Measurements from ENCODE around the gene IRF2BPL.
A peak's percentile ranks its signal among the peaks of the same experiment; 100 is the strongest.

The IRF2BPL gene

DNA sequence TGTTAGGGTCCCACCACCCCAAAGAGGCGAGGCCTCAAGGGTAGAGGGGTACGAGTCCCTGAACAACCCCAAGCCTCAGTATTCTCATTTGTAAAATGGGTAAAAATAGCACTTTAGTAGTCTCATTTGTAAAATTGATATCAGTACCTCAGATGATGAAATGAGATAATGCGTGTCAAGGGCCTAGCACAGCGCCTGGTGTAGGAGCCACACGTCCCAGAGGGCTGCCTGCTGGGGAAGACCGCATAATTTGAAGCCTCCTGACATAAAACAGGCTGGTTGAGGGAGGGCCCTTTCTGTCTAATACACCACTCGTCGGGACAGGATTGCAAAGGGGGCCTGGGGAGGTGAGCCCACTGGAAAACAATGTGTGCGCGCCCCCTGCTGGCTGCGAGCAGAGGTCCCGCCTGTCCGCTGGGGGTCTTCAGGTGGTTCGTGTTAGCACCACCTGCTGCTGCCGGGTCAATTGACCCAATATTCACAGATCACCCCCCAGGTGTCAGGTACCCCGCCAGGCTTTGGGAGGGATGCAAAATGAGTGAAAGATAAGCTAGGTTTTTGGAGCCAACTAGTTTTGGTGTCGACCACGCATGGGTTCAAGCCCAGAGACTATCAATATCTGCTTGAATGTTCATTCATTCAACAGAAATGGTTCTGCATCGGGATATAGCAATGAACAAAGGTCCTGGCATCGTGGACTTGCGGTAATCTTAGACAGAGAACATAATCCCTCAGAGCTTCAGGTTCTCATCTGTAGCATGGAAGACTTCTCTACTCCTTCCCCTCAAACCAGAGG lies 24.7 kb upstream of the IRF2BPL start:
- DNase-seq (ENCODE audit: low read depth in 2 of 2): peak; percentile 77 to 80

- DNase-seq (ENCODE audit: low read depth in 2 of 2): no peak
Measured at GRCh38 chr14:77052281-77053044, 24.0 kb upstream of the IRF2BPL start.

DNA sequence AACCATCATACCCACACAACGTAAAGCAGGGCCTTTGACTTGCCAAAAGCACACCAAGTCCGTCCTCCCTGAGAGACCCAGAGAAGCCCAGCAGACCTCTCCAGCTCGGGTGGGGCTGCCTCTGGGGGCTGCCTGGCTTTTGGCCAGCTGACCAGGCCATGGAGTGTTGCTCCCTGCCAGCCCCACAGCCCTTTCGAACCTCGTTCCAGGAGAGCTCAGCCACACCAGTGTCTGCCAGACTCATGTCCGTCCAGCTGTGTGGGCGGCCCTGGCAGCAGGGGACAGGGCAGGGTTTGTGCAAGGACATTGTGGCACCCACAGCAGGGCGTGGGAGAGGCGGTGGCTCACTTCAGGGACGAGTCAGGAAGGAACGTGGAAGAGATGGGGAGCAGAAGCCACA lies 22.6 kb upstream of the IRF2BPL start:
- DNase-seq (ENCODE audit: low read depth in 2 of 2): no peak

- DNase-seq (ENCODE audit: low read depth in 2 of 2): no peak
Measured at GRCh38 chr14:77046721-77047120, 18.2 kb upstream of the IRF2BPL start.

DNA sequence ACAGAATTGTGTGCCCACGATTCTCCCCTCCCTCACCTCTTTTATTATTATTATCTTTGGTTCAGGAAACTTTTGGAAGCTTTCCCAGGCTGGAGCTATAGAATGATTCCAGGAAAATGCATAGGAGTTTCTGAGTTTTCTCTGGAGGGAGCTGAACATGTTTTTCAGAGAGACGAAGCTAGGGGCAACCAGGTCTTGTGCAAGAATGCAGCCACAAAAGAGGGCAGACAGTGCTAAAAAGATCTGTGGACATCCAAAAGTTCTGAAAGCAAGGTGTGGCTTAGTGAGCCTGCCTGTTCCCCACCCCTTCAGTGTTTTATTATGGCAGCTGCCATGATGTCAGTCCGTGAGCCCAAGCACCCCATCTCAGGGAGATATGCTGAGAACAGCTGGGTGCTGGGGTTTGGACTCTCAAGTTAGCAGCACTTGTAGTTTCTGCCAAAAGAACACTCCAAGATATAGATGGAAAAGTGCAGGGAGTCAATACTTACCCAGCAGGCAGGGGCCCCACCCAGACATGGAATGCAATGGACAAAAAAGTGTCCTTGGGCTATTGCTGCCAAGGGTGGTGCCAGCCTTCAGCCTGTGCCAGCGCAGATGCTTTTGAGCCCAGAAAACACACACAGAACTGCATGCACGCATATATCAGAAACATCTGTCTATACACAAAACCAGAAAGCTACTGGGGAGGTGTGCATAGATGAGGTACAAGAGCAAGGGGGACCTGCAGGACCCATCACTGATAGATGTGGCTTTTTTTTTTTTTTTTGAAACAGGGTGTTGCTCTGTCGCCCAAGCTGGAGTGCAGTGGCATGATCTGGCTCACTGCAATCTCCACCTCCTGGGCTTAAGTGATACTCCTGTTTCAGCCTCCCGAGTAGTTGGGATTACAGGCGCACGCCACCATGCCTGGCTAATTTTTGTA lies 17.0 kb upstream of the IRF2BPL start:
- no peak for DNase-seq (ENCODE audit: low read depth in 2 of 2)

- no peak for DNase-seq (ENCODE audit: low read depth in 2 of 2)
Measured at GRCh38 chr14:77044783-77045237, 16.3 kb upstream of the IRF2BPL start.

GRCh38 chr14:77043984-77044485 lies 15.5 kb upstream of the IRF2BPL start:
- no peak for DNase-seq (ENCODE audit: low read depth in 2 of 2)

DNA sequence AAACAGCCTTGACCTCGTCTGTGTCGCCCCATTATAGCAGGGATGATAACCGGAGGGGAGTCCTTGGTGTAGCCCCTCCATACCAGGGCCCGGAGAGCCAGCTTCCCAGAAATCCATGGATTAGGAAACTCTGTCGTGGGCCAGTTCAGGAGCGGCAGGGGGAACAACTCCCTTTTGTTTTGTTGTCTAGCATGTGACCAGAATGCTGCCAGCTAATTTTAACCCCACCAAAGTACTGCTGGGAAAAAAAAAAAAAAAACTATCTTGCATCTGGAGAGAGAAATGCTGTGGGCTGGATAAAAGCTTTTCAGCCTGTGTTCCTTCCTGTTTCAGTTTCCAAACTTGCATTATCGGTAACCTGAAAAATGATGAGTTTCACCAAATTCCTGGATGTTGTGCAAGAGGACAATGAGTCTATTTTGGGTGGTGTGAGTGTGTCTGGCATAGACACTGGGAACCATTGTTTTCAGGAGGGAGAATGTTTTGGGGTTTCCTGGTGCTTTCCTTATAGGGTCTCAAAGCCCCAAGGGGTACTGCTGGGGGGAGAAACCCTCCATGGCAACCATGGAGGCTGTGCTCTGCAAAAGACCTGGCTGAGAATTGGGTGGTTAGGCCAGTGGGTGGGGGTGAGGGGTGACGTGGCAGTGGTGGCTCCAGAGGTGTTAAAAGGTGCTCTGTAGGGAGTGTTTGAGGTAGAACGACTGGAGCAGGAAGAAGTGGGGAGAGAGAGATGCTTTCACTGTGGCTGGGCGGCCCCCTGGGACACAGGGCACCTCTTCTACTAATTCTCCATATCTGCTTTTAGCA lies 14.9 kb upstream of the IRF2BPL start:
- DNase-seq (ENCODE audit: low read depth in 2 of 2): no peak

DNA sequence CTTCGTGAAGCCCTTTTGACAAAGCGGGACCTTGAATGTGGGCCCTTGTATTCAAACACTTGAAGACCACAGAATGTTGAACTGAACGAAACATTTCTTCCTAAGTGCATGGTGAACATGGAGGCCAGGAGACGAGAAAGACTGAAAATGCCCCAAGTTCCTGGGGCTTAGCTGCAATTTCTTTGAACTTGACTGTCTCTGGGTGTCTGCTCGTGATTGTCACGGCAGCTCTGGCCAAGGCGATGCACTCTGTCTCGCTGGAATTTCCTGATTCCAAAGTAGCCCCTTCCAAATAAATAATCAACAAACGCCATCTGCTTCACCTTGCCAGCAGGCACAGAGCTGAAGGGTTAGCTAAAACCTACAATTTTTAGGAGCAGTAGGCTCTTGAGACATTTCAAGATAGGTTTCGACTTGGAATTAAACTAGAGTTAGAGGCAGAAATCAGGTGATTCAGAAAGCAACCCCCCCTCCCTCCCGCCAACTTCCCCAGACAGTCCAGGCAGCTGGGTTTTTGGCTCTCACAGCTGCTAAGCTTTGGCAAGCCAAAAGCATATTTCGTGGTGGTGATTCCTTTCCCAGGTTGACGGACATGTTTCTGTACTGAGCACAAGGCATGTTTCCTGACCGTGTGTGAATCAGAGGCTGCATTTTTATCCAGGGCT lies 13.5 kb upstream of the IRF2BPL start:
- DNase-seq (ENCODE audit: low read depth in 2 of 2): no peak

DNA sequence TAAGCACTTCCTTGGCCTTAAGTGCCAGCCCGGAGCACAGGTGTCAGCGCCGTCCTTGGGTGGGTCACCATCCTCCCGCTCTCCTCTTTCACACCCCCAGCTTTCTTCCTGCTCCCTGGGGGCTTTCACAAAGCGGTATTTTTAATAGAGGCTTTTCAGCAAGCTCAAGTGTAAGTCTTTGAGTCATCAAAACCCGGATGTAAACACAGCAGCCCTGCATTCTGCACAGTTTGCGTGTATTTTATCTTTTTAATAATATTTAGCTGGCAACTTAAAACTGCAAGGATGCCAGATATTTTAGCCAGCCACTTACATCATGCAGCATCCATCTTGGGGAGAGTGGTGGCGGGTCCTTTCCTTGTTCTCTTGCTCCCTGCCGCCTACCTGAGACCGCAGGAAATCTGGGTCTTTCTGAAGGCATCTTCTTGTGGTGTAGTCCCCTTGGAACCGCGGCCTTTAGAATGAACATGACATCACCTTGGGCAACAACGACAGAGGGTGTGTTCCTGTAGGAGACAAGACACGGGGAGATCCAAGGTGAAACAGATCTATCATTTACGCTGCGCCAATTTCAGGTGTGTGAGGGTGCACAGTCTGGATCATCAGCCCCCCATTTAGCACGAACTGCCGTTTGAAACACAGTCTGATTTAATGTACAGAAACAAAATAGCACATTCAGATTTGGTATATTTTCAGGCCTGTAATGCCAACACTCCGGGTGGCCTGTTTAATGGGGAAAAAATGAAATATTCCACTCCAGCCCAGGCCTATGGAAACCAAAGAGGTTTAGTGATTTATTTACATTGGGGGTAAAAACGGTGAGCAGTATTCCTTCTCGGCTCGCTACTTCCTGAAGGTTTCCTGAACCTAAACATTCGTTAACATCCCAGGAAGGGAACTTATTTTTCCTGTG lies 12.5 kb upstream of the IRF2BPL start:
- DNase-seq (ENCODE audit: low read depth in 2 of 2): no peak

DNA sequence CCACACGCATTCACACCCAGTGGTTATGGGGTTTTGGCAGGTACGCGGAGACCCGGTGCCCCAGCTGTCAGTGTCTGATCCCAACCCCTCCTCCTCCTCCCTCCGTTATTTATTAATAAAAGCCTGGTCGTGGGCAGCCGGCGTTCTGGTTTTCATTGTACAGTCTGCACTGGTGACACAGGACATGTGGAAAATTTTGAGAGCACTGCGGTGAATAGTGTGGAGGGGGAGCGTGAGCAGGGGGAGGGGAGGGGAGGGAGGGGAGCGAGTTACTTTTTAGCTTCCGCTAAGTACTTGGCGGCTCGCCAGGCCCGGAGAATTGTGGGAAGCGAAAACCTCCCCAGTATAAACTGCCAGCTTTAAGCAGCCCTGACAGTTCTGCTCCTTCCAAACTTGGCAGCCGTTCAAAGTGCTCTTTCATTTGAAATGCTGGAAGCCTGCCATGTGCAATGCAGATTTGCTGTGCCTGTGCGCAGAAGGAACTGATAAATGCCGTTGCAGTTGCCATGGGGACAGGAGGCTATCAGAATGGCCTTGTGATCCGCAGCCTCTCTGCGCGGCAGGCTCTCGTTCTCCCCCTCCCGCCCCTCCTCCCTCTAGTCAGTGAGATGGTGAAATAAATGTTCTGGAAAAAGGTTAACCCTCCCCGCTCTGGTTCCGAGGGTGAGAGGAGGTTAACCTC lies 11.7 kb upstream of the IRF2BPL start:
- DNase-seq (ENCODE audit: low read depth in 2 of 2): peak; percentile 93 to 98

DNA sequence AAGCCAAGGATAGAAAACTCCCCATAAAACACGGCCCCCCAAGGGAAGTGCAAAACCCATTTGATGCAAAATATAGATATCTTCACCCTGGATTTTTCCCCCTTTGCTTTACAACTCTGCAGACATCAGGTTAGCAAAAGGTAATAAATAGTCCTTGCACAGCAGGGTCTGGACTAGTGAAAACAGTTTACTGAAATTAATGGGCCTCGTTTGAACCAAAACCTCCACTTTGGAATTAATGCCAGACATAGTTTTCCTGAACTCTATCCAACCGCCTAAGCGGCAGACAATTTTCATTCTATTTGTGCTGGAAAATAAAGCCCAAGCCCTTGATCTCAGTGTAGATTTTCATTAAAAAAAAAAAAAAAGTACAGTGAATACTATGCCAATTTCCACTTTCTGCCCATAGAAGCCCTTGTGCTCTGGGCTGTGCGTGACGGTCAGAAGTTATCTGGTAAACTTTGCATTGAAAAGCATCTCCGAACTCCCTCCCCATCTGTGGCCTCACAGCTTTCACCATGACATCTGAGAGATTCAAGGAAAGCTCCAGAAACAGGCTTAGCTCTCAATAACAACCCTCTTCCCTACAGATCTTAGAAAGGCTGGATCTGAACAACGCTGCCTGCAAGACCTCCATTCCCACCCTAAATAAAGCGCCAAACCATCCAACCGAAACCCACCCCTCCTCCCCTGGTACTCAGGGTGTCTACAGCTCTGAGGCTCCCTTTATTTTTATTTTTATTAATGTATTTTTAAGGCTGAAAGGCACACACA lies 11.0 kb upstream of the IRF2BPL start:
- no peak for DNase-seq (ENCODE audit: low read depth in 2 of 2)

GRCh38 chr14:77037938-77038568 lies 9.5 kb upstream of the IRF2BPL start:
- DNase-seq (ENCODE audit: low read depth in 2 of 2): peak; percentile 48 to 51

DNA sequence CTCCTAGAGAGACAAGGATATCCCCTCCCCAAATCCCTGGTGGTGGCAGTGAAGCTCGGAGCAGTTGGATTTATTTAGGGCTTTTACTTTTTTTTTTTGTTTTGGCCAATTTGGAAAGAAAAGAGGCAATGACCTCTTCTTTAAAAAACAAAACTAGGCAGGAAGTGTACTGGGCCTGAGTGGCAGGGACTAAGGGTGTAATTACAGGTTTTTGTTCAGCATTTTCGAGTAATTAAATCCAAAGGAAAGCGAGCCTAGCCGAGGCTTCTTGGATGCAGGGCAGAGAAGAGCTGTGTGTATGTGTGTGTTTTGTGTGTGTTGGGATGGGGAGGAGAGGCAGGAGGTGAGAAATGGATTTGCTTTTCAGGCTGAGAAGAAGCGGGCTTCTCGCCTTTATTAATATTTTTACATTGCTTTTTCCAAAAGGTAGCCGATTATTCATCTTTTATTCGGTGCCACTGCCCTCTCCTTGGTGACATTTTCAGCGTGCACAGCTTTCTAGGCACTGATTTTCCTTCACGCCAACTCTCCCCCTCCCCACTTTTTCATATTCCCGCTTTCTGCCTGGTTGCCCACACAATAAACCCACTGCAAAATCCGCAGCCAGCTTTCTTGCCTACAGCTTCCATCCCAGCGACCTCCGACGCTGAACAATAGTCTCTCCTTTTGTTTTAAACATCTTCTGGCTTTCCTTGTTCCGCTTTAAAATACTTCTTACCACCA lies 8.9 kb upstream of the IRF2BPL start:
- no peak for DNase-seq (ENCODE audit: low read depth in 2 of 2)

GRCh38 chr14:77036484-77037214 lies 8.1 kb upstream of the IRF2BPL start:
- no peak for DNase-seq (ENCODE audit: low read depth in 2 of 2)

DNA sequence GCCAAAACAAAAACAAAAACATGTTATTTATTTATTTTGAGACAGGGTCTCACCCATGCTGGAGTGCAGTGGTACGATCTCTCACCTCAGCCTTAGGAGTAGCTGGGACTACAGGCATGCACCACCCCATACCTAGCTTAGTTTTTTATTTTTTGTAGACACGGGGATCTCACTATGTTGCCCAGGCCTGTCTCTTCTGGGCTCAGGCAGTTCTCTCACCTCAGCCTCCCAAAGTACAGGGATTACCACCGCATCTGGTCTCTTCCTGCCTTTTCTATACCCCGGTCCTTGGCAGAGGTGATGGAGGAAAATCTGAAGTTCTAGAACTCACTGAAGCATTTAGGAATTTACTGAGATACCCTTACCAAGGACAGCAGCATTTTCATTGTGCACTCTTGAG lies 6.8 kb upstream of the IRF2BPL start:
- DNase-seq (ENCODE audit: low read depth in 2 of 2): no peak
